AG09309 (cell line): ENCODE results near the gene ZBTB11.

Experiments used
- DNase-seq: peaks from one replicate; pipeline ENCODE4 v3.0.0-alpha.2; 2010; ENCODE audit warnings: low read depth
- H3K4me3 ChIP-seq: 2 replicates; pipeline ENCODE4 v1.5.1; 2011; ENCODE audit warnings: mild to moderate bottlenecking, low read depth, low read length, moderate library complexity; ENCODE audit not compliant: control insufficient read depth
- TF ChIP-seq, protein P1 (sequence below): IDR thresholded peaks from 2 replicates; pipeline ENCODE4 v1.5.1; 2011; ENCODE audit warnings: mild to moderate bottlenecking, low read depth, low read length, inconsistent platforms; ENCODE audit not compliant: insufficient read depth, control insufficient read depth; ENCODE audit errors: missing control alignments

Gene ZBTB11

DNA sequence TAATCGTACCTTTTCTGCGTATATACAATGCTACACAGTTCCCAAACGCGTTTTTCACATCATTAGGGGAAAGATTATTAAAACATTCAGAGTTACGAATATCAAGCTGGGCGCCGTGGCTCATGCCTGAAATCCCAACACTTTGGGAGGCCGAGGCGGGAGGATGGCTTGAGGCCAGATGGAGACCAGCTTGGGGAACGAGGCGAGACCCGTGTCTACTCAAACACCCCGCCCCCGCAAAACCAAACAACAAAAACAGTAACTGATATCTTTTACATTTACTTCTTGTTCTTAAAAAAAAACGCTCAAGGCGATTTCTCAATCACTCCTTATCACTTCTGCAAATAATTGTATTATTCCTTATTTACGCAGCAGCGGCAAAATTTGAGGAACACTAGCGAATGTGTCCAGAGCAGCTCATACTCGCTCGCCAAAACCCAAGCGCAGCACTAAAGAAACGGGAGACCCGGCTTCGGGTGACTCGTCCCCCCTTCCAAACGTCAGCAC, 1.2 kb downstream of the ZBTB11 start:
- DNase-seq = no peak
- TF ChIP-seq, protein P1, sequence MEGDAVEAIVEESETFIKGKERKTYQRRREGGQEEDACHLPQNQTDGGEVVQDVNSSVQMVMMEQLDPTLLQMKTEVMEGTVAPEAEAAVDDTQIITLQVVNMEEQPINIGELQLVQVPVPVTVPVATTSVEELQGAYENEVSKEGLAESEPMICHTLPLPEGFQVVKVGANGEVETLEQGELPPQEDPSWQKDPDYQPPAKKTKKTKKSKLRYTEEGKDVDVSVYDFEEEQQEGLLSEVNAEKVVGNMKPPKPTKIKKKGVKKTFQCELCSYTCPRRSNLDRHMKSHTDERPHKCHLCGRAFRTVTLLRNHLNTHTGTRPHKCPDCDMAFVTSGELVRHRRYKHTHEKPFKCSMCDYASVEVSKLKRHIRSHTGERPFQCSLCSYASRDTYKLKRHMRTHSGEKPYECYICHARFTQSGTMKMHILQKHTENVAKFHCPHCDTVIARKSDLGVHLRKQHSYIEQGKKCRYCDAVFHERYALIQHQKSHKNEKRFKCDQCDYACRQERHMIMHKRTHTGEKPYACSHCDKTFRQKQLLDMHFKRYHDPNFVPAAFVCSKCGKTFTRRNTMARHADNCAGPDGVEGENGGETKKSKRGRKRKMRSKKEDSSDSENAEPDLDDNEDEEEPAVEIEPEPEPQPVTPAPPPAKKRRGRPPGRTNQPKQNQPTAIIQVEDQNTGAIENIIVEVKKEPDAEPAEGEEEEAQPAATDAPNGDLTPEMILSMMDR = no peak
- H3K4me3 ChIP-seq = peak overlapping the region; percentile 99

DNA sequence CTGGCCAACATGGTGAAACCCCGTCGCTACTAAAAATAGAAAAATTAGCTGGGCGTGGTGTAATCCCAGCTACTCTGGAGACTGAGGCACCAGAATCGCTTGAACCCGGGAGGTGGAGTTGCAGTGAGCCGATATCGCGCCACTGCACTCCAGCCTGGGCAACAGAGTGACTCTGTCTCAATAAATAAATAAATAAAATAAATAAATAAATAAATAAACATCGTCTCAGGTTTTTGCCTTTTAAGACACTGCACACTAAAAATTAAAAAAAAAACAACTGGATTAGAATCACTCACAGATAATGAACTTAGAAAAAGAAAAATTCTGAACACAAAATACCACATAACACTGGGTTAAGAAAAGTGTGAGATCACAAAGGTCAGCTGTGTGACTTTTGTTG, 2.4 kb downstream of the ZBTB11 start:
- TF ChIP-seq, protein P1 = no peak
- no peak for DNase-seq
- H3K4me3 ChIP-seq = no peak overlapping the region

DNA sequence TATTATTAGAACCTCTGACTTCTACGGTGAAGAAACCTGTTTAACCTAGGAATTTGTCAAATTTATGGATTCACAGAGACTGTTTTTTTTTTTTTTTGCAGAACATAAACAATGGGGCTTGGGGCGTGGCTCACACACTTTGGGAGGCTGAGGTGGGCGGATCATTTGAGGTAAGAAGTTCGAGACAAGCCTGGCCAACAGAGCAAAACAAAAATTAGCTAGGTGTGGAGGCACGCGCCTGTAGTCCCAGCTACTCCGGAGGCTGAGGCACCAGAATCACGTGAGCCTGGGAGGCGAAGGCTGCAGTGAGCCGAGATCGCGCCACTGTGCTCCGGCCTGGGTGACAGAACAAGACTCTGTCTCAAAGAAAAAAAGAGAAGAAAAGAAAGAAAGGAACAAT, 3.0 kb downstream of the ZBTB11 start:
- TF ChIP-seq, protein P1 = no peak
- no peak overlapping the region for H3K4me3 ChIP-seq
- no peak for DNase-seq

DNA sequence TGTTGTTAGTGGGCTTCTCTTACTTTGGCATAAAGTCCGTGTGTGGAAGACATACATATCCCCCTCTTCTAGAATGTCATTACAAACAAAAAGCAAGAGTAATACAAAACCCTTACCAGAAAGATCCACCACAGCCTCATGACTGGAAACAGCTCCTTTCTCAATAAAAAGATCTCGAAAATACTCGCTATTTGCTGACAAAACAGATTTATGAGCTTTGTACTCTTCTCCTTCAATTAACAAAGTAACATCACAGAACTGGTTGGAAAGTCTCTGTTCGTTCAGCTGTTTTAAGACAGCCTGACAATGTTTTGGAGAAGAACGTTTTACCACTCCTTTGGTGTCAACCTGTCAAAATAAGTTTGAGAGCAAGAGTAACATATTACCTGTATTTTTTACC, 5.9 kb downstream of the ZBTB11 start:
- TF ChIP-seq, protein P1 = no peak
- no peak overlapping the region for H3K4me3 ChIP-seq
- no peak for DNase-seq

DNA sequence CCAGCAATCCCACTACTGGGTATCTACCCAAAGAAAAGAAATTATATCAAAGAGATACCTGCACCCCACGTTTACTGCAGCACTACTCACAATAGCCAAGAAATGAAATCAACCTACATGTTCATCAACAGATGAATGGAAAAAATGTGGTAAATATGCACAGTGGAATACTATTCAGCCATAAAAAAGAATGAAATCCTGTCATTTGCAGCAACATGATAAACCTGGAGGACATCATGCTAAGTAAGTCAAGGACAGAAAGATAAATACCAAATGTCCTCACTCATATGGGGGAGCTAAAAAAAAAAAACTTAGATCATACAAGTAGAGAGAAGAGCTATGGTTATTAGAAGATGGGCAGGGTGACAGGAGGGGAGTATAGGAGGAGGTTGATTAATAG, 9.1 kb downstream of the ZBTB11 start:
- H3K4me3 ChIP-seq = no peak overlapping the region
- TF ChIP-seq, protein P1 = no peak
- DNase-seq = no peak

DNA sequence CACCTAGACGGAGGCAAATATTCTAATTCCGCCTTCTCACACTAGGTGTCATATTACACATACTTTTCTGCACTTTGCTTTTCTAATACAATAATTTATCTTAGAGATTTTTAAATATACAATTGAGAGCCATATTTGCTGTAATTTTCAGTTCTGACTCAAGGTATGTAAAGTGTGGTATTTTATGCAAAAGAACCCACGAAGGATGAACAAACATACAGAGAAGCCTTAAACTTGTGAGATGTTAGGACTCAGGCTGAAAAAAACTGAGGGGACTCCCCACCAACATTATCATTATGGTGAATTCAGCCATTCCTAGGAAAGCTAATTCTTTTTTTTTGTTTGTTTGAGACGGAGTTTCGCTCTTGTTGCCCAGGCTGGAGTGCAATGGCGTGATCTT, 9.6 kb downstream of the ZBTB11 start:
- TF ChIP-seq, protein P1 = no peak
- no peak for DNase-seq
- H3K4me3 ChIP-seq = no peak overlapping the region

DNA sequence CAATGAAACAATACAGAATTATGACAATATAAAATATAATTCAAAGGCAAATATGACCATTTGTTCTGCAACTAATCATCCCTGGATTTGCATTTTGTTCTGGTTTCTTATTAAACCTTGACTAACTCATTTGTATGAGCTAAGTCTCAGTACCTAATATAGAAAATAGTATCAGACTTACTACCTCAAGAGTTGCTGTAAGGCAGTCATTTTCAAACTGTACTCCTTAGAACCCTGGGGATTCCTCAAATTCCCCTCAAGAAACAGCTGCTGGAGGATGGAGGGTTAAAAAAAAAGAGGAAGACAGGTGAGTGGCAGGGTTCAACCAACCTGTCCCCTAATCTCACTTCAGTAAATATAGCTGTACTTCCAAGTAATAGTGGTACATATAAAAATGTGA, 11.1 kb downstream of the ZBTB11 start:
- H3K4me3 ChIP-seq = no peak overlapping the region
- no peak for DNase-seq
- TF ChIP-seq, protein P1 = no peak
